22Rv1 (cell line): Measurements from ENCODE around the gene TAF3.
A peak's percentile ranks its signal among the peaks of the same experiment; 100 is the strongest.

Source experiments
- H3K27ac ChIP-seq: fragments of 450-650 bp; 2 replicates; pipeline ENCODE4 v1.5.1; 2017
- ZFX ChIP-seq: fragments of 450-650 bp; IDR thresholded peaks from 2 replicates; pipeline ENCODE4 v1.6.1; 2017; ENCODE audit warnings: antibody characterized with exemption, borderline replicate concordance
- TF ChIP-seq, protein P1 (sequence below): fragments of 450-650 bp; IDR thresholded peaks from 2 replicates; pipeline ENCODE4 v1.5.1; 2017; ENCODE audit warnings: mild to moderate bottlenecking

Gene TAF3

DNA sequence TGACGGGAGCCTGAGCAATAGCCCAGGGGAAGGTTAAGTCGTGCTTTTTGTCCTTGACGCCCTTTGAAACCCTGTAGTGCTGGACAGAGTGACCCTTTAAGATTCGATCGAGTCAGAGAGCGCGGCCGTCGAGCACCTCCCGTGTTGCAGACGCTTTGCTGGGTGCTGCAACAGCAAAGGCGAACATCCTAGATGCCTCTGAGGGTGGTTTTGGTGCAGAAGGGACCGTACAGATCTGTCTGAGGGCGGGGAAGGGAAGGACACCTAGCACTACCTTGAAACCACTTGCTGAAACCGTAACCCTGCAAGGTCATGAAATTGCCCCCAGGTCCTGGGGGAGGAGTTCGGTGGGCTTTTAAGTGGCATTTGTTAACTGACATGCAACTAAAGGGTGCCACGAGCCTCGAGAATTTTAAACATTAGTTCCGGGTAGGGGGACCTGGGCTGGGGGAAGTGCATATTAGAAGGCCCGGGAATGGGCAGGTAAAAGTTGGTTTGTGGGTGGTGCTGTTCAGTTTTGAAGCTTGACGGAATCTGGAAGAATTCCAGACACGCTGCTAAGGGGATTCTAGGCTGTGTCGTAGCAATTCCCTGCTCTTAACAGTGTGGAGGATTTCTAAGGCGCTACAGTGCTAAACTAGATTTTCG, 29.5 kb upstream of the TAF3 start:
- peak overlapping the region; percentile 80 for H3K27ac ChIP-seq
- TF ChIP-seq, protein P1, sequence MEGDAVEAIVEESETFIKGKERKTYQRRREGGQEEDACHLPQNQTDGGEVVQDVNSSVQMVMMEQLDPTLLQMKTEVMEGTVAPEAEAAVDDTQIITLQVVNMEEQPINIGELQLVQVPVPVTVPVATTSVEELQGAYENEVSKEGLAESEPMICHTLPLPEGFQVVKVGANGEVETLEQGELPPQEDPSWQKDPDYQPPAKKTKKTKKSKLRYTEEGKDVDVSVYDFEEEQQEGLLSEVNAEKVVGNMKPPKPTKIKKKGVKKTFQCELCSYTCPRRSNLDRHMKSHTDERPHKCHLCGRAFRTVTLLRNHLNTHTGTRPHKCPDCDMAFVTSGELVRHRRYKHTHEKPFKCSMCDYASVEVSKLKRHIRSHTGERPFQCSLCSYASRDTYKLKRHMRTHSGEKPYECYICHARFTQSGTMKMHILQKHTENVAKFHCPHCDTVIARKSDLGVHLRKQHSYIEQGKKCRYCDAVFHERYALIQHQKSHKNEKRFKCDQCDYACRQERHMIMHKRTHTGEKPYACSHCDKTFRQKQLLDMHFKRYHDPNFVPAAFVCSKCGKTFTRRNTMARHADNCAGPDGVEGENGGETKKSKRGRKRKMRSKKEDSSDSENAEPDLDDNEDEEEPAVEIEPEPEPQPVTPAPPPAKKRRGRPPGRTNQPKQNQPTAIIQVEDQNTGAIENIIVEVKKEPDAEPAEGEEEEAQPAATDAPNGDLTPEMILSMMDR: no peak
- TF ChIP-seq ZFX: no peak

DNA sequence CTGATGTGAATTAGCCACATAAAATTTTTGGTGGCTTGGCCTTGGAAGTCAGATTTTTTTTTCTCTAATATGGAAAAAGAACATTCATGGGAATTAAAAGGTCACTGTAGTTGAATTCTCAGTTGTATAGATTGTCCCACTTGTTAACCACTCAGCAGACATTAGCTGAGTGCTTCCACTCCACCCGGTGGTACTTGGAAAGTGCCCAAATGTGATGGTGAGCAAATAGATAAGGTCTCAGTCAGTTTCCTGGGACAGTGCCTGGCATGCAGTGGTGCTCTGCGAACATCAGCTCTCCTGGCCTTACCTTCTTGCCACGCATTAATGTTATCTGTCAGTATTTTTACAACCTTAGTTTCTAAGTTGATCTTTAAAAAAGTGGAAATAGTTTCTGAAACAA, 28.9 kb upstream of the TAF3 start:
- peak overlapping the region; percentile 80 for H3K27ac ChIP-seq
- TF ChIP-seq ZFX: no peak
- TF ChIP-seq, protein P1: no peak

DNA sequence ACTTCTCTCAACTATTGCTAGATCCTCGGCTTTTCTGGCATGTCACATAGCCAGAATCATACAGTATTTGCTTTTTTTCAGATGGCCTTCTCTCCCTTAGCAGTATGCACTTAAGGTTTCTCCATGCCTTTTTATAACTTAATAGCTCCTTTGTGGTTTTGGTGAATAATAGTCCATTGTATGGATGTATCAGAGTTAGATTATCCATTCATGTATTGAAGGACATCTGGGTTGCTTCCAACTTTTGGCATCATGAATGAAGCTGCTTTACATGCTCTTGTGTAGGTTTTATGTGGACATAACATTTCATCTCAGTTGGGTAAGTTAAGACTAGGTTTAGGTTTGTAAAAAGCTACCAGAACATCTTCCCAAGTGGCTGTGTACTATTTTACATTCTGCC, 25.8 kb upstream of the TAF3 start:
- H3K27ac ChIP-seq: no peak overlapping the region
- no peak for TF ChIP-seq ZFX
- TF ChIP-seq, protein P1: no peak

DNA sequence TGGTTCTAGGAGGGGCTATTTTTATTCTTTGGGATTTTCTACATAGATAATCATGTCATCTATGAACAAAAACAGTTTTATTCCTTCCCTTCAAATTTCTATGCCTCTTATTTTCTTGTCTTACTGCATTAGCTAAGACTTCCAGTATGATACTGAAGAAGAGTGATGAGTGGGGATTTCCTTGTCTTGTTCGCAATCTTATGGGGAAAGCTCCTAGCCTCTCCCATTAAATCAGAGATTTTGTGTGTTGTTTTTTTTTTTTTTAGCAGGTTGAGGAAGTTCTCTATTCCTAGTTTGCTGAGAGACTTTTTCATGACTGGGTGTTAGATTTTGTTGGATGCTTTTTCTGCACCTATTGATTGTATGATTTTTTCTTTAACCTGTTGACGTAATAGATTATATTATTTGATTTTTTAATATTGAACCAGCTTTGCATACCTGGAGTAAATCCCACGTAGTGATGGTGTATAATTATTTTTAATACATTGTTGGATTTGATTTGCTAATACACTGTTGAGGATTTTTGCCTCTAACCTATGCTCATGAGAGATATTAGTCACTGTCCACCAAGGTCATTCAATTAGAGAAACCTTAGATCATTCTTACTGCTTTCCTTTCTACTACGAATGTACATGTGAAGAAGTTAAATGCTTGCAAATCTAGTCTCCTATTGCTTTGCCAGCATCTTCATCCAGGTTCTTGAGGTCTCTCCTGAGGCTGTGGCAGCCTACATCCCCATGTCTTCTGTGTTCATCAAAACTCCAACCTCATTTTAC, 23.9 kb upstream of the TAF3 start:
- H3K27ac ChIP-seq: no peak overlapping the region
- no peak for TF ChIP-seq ZFX
- TF ChIP-seq, protein P1: no peak

DNA sequence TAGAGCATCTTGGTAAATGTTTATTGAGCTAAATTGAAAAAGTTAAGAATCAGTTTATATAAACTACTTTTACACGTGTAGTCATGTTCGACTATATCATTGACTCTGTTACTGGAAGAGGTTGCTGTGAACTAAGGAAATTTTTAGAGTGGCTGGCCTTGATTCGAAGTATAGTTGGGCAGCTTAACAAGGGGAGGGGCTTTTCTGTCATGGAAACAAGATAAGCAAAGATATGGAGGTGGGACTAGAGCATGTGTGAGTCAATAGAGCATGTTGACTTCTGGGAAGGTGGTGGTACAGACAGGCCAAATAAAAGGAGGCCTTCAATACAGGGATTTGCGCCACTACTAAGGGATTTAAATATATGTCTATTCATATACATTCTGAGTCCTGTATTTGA, 22.7 kb upstream of the TAF3 start:
- TF ChIP-seq ZFX: no peak
- TF ChIP-seq, protein P1: no peak
- no peak overlapping the region for H3K27ac ChIP-seq

DNA sequence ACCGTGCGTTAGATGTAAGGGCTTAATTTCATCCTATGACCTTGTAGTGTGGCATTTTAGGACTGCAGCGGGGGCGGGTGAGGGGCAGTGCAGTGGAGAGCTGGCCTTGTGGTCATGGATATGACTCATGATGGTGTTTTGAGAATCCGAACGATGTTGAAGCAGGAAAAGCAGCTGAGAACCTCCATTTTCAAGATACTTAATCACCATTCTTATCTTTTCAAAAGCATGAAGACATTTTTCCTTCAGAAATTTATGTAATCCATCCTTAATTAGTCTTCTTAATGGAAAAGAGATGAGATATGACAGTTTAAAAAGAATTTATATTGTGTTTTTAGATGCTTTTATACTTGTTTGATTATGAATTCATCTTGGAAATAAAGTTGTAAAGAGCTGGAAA, 20.7 kb upstream of the TAF3 start:
- TF ChIP-seq, protein P1: no peak
- TF ChIP-seq ZFX: no peak
- no peak overlapping the region for H3K27ac ChIP-seq

DNA sequence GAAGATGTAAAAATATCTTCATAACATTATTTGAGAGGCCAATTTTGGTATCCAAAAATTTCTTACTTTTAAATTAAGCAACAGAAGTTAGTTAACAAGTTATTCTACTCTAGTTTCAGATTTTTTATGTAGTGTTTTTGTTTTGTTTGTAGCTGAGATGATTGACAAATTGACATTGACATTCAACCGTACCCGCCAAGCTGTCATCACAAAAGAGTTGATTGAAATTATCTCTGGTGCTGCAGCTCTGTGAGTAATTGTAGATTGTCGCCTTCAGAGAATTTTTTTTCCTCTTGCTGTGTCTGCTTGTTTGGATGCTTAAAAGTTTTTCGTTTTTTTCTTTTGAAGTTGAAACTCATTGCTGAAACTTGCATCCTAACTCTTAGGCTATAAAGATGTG, 15.7 kb upstream of the TAF3 start:
- TF ChIP-seq, protein P1: no peak
- TF ChIP-seq ZFX: no peak

More for the DNA sequence above, 15.7 kb upstream of the TAF3 start:
- H3K27ac ChIP-seq: no peak overlapping the region
